ENCODE results near the gene PHF19. TPM values are rescaled to one million over a fixed set of nuclear protein-coding genes. Genes with fewer than 3 reads are reported as not detected.

The PHF19 gene
- total RNA-seq, 2 donors from 2014 or later, result 97.4 to 177 TPM

DNA sequence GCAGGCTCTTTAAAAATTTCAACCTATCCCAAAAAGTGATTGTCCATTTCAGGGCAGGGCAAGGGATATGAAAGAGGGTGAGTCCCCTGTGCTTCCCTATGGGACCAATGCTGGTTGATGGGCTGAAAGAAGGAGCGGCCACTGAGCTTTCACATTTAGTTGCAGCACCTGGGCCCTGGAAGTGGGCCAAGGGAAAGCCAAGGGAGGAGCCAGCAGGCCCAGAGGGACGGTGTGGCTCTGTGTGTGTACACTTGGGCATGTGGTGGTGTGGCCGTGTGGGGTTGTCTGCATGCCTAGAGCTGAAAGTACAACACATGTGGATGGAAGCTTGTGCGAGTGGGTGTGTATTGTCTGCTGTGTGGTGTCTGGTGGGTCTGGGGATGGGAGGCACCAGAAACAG is 20.3 kb downstream of the PHF19 start:
- peaks cover 13% of the 10 kb centered on the region for H3K36me3 Mint-ChIP-seq
- H3K27ac Mint-ChIP-seq, result no peak overlapping the region
- H3K27me3 Mint-ChIP-seq, result no peaks in the 10 kb centered on the region
- H3K9me3 Mint-ChIP-seq, result no peaks in the 10 kb centered on the region
- ATAC-seq (peak in 1 of 2 donors; percentile 29), DNase-seq (ENCODE audit: low spot score) (no peak)
- H3K4me3 Mint-ChIP-seq, result no peak overlapping the region
- peaks cover 0 to 8% of the 10 kb centered on the region in 2 donors for H3K4me1 Mint-ChIP-seq (ENCODE audit: low read depth in 2 of 2)

DNA sequence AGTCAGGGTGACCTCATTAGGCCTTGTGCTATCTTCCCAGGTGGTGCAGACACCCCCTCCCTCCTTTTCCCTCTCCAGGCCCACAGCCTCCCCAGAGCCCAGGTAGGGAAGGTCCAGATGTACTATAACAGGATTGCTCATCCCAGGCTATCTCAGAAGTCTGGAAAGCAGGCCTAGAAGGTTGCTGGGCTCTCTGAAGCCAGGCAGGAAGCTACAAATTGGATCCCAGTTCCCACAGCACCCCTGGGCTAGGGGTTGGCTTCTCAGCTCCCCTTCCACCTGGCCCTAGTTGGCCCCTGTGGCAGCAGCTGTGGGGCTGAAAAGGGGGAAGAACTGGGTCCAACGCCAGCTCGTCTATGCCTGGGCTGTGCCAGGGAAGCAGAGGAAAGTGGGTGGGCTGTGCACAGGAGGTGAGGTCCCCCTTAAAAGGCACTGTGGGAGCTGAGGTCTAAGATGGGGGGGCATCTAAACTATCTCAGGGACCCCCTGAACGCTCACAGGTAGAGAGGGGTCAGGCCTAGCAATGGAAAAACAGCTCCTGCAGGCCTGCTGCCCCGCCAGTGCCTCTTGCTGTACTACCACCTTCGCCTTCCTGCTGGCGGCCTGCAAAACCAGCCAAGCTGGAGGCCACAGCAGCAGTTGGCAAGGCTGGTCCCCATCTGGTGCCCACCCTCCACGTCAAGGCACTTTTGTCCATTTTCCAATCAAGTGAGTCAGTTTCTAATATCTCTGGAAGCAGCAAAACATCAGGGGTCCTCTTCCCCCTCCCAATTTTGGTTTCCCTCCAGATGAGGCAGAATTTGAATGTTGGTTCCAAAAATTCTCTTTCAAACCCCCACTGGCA is 20.9 kb downstream of the PHF19 start:
- H3K27ac Mint-ChIP-seq, result peak overlapping the region; percentile 43 to 54
- peaks cover 12% of the 10 kb centered on the region for H3K36me3 Mint-ChIP-seq
- no peak overlapping the region for H3K4me3 Mint-ChIP-seq
- H3K4me1 Mint-ChIP-seq (ENCODE audit: low read depth in 2 of 2), result peaks cover 0 to 11% of the 10 kb centered on the region in 2 donors
- H3K9me3 Mint-ChIP-seq, result no peaks in the 10 kb centered on the region
- no peak for DNase-seq (ENCODE audit: low spot score)
- H3K27me3 Mint-ChIP-seq, result no peaks in the 10 kb centered on the region
- no peak for ATAC-seq

DNA sequence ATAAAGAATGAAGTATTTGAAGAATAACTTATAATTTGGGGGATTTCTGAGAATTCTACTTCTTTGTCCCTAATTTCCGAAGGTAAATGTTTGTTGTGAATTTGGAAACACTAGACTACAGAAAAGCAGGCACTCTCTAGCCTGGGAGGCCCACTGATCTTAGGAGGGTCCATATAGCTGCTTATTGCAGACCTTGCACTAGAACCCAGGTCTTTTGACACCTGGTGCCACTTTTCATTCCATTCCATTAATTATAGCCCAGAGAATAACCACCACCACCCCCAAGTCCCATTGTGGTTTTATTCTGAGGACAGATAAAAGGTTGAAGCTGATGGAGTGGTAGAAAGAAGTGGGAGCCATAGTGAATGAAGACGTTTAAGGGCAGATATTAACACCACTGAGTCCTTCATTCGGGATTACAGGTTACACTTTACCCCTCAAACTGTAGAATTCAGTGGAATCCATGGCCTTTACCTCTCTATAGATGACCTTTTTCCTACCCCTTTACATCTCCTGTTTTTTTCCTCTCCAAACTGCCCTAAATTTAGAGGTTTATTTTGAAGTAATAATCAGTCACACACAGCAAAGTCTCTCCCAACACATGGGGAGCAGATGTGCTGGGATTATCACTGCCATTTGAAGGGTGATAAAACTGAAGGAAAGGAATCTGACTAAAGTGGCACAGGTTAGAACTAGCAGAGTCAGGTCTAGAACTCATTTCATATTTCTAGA is 22.2 kb downstream of the PHF19 start:
- Mint-ChIP-seq H3K4me1 (ENCODE audit: low read depth in 2 of 2) (peaks cover 0 to 16% of the 10 kb centered on the region in 2 donors), H3K4me3 (no peak overlapping the region), H3K9me3 (no peaks in the 10 kb centered on the region), H3K36me3 (peaks cover 4% of the 10 kb centered on the region), H3K27me3 (no peaks in the 10 kb centered on the region), H3K27ac (peak overlapping the region; percentile 43 to 54)
- no peak for ATAC-seq
- no peak for DNase-seq (ENCODE audit: low spot score)

- ATAC-seq (no peak), DNase-seq (ENCODE audit: low spot score) (no peak)
- Mint-ChIP-seq H3K4me1 (ENCODE audit: low read depth in 2 of 2) (peaks cover 5 to 16% of the 10 kb centered on the region in 2 donors), H3K27me3 (no peaks in the 10 kb centered on the region), H3K4me3 (no peak overlapping the region), H3K36me3 (no peaks in the 10 kb centered on the region), H3K9me3 (no peaks in the 10 kb centered on the region), H3K27ac (peak overlapping the region in 1 of 2 donors; percentile 54)
Observed at GRCh38 chr9:120853198-120853597, 23.8 kb downstream of the PHF19 start.

DNA sequence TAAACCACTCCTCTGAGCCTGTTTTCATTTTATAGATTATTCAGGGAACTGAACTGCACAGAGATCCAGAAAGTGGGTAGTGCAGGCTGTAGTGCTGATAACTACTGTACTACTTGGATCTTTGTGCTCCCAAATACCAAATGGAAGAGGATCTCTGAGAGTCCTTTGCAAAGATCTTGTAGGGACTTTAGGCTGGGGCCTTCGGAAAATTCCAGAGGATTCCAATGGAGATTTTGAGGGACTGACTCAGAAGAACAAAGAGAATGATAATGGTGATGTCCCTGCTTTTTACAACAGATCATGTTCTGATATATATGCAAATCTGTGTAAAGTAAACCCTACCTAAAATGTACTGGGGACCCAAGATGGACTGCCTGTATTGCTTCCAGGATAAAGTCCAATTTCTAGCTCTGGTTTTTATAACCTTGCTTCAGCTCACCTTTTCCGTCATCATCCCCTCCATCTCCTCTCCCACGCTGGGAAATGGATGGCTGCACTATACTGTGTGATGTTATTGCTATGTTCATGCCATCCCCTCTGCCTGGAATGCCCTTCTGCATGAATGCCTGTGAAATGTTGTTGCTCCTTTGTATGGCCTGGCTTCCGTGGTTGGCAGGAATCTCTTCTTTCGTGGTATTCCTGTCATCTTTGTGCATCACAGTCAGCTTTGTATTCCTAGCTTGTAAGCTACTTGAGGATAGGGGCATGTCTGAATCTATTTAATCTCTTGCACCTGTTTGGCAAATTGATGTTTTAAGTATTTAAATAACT is 24.6 kb downstream of the PHF19 start:
- ATAC-seq (no peak), DNase-seq (ENCODE audit: low spot score) (no peak)
- Mint-ChIP-seq H3K9me3 (no peaks in the 10 kb centered on the region), H3K27ac (peak overlapping the region; percentile 54 to 61), H3K4me3 (no peak overlapping the region), H3K36me3 (no peaks in the 10 kb centered on the region), H3K4me1 (ENCODE audit: low read depth in 2 of 2) (peaks cover 10 to 24% of the 10 kb centered on the region in 2 donors), H3K27me3 (no peaks in the 10 kb centered on the region)

DNA sequence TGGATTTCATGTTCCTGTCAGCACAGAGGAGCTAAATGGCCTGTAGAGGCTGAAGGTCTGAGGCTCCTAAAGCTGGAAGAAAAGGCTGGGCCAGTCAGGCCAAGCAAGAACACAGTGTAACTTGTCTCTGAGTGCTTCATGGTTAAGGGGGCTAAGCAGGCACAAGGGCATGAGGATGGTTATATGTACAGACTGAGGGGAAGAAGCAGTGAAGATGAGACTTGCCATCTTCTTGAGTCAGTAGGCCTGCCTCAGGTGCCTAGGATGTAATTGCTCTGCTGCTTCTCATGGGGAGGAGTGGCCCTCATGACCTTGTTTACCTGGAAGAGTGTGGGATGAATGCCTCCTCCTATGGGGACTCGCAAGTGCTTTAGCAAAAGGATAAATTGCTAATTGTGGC is 25.5 kb downstream of the PHF19 start:
- H3K36me3 Mint-ChIP-seq, result no peaks in the 10 kb centered on the region
- H3K27ac Mint-ChIP-seq, result peak overlapping the region in 1 of 2 donors; percentile 54
- ATAC-seq, result no peak
- DNase-seq (ENCODE audit: low spot score), result no peak
- peaks cover 13 to 30% of the 10 kb centered on the region in 2 donors for H3K4me1 Mint-ChIP-seq (ENCODE audit: low read depth in 2 of 2)
- H3K9me3 Mint-ChIP-seq, result no peaks in the 10 kb centered on the region
- H3K27me3 Mint-ChIP-seq, result no peaks in the 10 kb centered on the region
- H3K4me3 Mint-ChIP-seq, result no peak overlapping the region

DNA sequence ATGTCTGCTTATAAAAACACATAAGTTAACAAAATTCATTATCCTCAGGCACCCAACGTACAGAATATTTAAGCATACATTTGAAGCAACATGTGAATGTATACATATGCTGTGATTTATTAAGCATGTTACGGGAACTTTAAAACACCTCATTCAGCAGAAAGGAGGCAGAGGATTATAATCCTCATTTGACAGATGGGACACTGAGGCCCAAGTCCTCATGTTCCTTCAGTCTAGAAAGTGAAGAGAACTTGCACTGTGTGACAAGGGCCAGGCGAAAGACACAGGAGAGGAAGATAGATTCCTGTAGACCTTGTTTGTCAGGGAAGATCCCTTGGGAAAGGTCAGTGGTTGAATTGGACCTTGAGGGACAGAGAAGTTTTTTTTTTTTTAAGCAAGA is 26.7 kb downstream of the PHF19 start:
- H3K4me1 Mint-ChIP-seq (ENCODE audit: low read depth in 2 of 2), result peaks cover 24 to 40% of the 10 kb centered on the region in 2 donors
- peaks cover 6% of the 10 kb centered on the region for H3K36me3 Mint-ChIP-seq
- DNase-seq (ENCODE audit: low spot score), result no peak
- H3K27me3 Mint-ChIP-seq, result no peaks in the 10 kb centered on the region
- peak overlapping the region in 1 of 2 donors; percentile 26 for H3K27ac Mint-ChIP-seq
- no peak for ATAC-seq
- H3K9me3 Mint-ChIP-seq, result no peaks in the 10 kb centered on the region
- no peak overlapping the region for H3K4me3 Mint-ChIP-seq

DNA sequence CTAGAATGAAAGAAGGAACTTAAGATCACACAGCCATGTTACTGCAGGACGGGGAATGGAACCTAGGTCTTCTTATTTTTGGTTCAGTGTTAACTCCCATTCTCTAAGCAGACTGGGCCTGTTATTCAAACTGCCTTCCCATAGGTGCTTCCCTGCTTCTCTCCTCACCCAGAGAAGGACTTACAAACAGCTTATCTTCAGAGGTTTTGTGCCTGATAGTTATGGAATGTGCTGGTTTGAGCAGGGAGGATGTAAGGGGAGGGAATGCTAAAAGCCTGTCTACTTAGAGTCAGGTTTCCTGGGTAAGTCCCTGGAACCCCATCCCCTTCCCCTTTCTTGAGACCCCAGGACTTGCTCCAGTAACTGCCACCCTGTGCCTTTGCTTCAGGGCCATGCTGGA is 30.1 kb downstream of the PHF19 start:
- no peaks in the 10 kb centered on the region for H3K9me3 Mint-ChIP-seq
- H3K27me3 Mint-ChIP-seq, result no peaks in the 10 kb centered on the region
- H3K4me3 Mint-ChIP-seq, result no peak overlapping the region
- peaks cover 14% of the 10 kb centered on the region for H3K36me3 Mint-ChIP-seq
- H3K4me1 Mint-ChIP-seq (ENCODE audit: low read depth in 2 of 2), result peaks cover 51 to 62% of the 10 kb centered on the region in 2 donors
- peak overlapping the region; percentile 99 to 100 for H3K27ac Mint-ChIP-seq
- no peak for ATAC-seq
- DNase-seq (ENCODE audit: low spot score), result no peak

- Mint-ChIP-seq H3K9me3 (no peaks in the 10 kb centered on the region), H3K27me3 (no peaks in the 10 kb centered on the region), H3K36me3 (peaks cover 14% of the 10 kb centered on the region), H3K4me1 (ENCODE audit: low read depth in 2 of 2) (peaks cover 56 to 65% of the 10 kb centered on the region in 2 donors), H3K27ac (peak overlapping the region; percentile 99 to 100), H3K4me3 (peak overlapping the region; percentile 100)
- ATAC-seq, result no peak
- no peak for DNase-seq (ENCODE audit: low spot score)
Observed at GRCh38 chr9:120846251-120846889, 30.6 kb downstream of the PHF19 start.

DNA sequence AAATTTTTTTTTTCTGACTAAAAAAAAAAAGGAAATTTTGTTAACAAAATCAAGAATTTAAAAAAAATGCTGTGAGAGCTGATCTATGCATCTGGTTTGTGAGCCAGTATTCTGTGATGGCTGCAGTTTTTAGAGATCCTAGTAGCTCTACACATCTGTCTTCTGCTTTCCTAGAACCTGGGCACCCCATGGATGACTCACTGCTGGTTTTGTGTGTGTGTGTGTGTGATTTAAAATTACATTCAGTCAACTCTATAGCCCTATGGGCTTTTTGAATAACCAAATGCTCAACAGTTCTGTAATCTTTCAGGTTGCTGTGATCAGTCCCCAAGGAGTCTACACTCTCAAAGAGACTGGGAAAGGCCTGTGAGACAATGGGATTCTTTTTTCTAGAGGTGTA is 31.7 kb downstream of the PHF19 start:
- peak overlapping the region; percentile 99 to 100 for H3K27ac Mint-ChIP-seq
- H3K27me3 Mint-ChIP-seq, result no peaks in the 10 kb centered on the region
- ATAC-seq (peak in 1 of 2 donors; percentile 22), DNase-seq (ENCODE audit: low spot score) (no peak)
- H3K4me1 Mint-ChIP-seq (ENCODE audit: low read depth in 2 of 2), result peaks cover 57 to 60% of the 10 kb centered on the region in 2 donors
- H3K36me3 Mint-ChIP-seq, result peaks cover 14% of the 10 kb centered on the region
- peak overlapping the region; percentile 100 for H3K4me3 Mint-ChIP-seq
- H3K9me3 Mint-ChIP-seq, result no peaks in the 10 kb centered on the region

DNA sequence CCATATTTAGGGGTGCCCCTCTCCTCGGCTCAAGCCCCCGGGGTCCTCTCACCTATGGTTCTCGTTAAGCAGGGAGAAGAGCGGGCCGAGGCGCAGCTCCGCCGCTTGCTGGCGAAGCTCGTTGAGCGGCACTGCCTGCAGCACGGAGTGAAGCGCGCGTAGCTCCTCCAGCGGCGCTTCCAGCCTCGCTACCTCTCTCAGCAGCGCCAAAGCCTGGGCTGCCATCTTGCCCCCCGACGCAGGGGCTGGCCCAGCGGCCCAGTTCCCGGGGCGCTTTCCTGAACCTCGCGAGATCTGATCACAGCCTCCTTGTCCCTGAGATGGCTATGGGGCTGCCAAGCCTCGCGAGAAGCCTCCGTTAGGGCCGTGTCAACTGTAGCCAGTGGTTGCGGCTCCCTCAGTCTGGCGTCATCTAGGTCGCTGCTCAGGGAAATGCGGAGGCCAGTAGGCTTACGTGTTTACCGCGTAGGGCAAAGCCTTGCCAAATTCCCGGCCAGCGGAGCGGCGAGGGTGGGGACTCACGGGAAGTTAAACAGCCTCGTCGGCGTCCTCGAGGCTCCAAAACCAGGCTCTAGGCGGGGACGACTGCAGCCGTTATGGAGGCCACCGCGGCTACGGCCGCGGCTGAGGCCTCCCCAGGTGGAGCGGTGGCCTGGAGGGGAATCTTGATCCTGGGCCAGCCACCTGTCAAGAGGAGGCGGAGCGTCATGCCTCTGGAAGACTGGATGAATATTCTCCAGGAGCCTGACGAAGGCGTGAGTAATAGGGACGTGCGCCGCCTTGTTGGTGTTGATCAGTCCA is 34.1 kb downstream of the PHF19 start, which contains the start of gene PSMD5:
PSMD5 (minus strand) TSS at position 238 of the 801 bp plus-strand sequence; CDS start at position 225, 13 bp downstream.
- Mint-ChIP-seq H3K27me3 (no peaks in the 10 kb centered on the region), H3K4me3 (peak within 1 kb of the TSS; percentile 100), H3K4me1 (ENCODE audit: low read depth in 2 of 2) (peaks cover 61 to 65% of the 10 kb centered on the region in 2 donors), H3K27ac (peak within 1 kb of the TSS; percentile 99 to 100), H3K9me3 (no peaks in the 10 kb centered on the region), H3K36me3 (peaks cover 14% of the 10 kb centered on the region)
- peak; percentile 99 for DNase-seq (ENCODE audit: low spot score)
- peak; percentile 99 to 100 for ATAC-seq

DNA sequence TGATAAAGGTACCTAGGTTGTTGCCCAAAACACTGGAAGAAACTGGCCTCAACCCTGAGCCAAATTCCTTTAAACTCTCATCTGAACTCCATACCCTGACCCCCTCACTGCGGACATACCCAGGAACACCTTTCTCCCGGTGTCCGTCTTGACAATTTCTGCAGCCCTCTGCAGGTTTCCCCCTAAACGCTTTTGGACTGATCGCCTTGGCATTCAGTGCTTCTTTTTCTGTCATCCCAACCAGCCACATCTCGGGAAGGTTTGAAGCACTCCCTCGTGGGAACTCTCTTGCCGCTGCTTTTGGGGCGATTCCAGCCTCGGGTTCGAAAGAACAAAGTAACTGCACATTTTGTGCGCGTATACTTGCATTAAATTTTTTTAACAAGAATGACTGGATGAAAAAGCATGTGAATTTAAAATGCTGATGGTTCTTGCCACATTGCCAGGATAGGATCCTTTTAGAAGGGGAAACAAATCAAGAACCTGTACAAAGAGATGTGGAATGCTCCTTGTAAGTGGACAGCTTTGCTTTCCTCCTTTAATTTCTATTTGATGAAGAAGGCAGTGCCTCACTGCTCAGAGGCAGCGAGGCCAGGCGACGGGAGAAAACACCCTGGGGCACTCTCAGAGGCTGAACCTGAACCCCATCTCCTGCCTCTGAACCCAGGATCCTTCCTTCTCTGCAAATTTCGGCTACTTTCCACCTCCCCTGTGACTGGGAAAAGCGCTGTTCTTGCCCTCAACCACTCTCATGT is 34.9 kb downstream of the PHF19 start:
- H3K27ac Mint-ChIP-seq, result peak overlapping the region; percentile 99 to 100
- H3K9me3 Mint-ChIP-seq, result no peaks in the 10 kb centered on the region

More for the DNA sequence above, 34.9 kb downstream of the PHF19 start:
- peak overlapping the region; percentile 100 for H3K4me3 Mint-ChIP-seq
- H3K27me3 Mint-ChIP-seq, result no peaks in the 10 kb centered on the region
- ATAC-seq (peak in 1 of 2 donors; percentile 8), DNase-seq (ENCODE audit: low spot score) (no peak)
- peaks cover 14% of the 10 kb centered on the region for H3K36me3 Mint-ChIP-seq
- peaks cover 58 to 63% of the 10 kb centered on the region in 2 donors for H3K4me1 Mint-ChIP-seq (ENCODE audit: low read depth in 2 of 2)

Measured in natural killer cell treated with Interleukin-12 subunit alpha and Interleukin-12 subunit beta and Interleukin-15 and Interleukin-18, amount 100 ng/mL, for 72 hours (primary cell).